Tibial nerve (tissue), 4 donors: ENCODE results near the gene IKBIP. TPM values are rescaled to one million over a fixed set of nuclear protein-coding genes. Genes with fewer than 3 reads are reported as not detected.

ENCODE experiments used
- DNase-seq, 2 donors: peaks; one replicate each; pipeline ENCODE4 v3.0.0-alpha.2; 2019; ENCODE audit warnings: low spot score in 2 of 2
- H3K27ac ChIP-seq, 4 donors: fragments of 200-600 bp; sonication (generic) in 3 of 4; one replicate each; pipeline ENCODE4 v1.5.1; 2017 to 2019; ENCODE audit warnings: mild to moderate bottlenecking in 1 of 4
- H3K27me3 ChIP-seq, 2 donors: fragments of 200-600 bp; sonication (generic) in 1 of 2; one replicate each; pipeline versions ENCODE4 v1.5.1 to v1.6.0; 2017 to 2019
- H3K36me3 ChIP-seq, 3 donors: fragments of 200-600 bp; sonication (generic); one replicate each; pipeline ENCODE4 v1.5.1; 2018 to 2019
- H3K4me1 ChIP-seq, 4 donors: fragments of 200-600 bp; sonication (generic) in 3 of 4; one replicate each; pipeline ENCODE4 v1.5.1; 2017 to 2019
- H3K4me3 ChIP-seq, 4 donors: fragments of 200-600 bp; sonication (generic) in 3 of 4; one replicate each; pipeline ENCODE4 v1.5.1; 2017 to 2019; ENCODE audit warnings: mild to moderate bottlenecking in 1 of 4, moderate library complexity in 1 of 4
- H3K9me3 ChIP-seq, 4 donors: fragments of 200-600 bp; sonication (generic) in 3 of 4; one replicate each; pipeline ENCODE4 v1.5.1; 2017 to 2019
- CTCF ChIP-seq, 5 experiments: fragments of 200-600 bp in 3 of 5; fragments of 450-650 bp in 2 of 5; sonication (generic) in 3 of 5; IDR thresholded peaks; one replicate each; pipeline ENCODE4 v1.5.1; 2016 to 2019; ENCODE audit warnings: antibody characterized with exemption in 5 of 5, mild to moderate bottlenecking in 3 of 5, moderate library complexity in 2 of 5
- EP300 ChIP-seq, 2 donors: sonication (generic); formaldehyde crosslinking; IDR thresholded peaks; one replicate each; pipeline ENCODE4 v1.6.1; 2017; ENCODE audit warnings: antibody characterized with exemption in 2 of 2, mild to moderate bottlenecking in 1 of 2
- POLR2A ChIP-seq, 2 donors: fragments of 450-650 bp; IDR thresholded peaks; one replicate each; pipeline ENCODE4 v1.6.1; 2017; ENCODE audit warnings: antibody characterized with exemption in 2 of 2, mild to moderate bottlenecking in 2 of 2, moderate library complexity in 2 of 2
- WGBS, 2 donors: methylation state at CpG; one replicate each; pipeline ENCODE4 v1.1.5; 2018; 5-methylcytosine and 5-hydroxymethylcytosine counted together
- total RNA-seq, 4 donors: library from RNA; depleted of rRNA; stranded (reverse); fragments of >200 nt; gene quantifications; one replicate each; pipeline ENCODE4 v1.1.0, GENCODE V29; 2016

The IKBIP gene
- total RNA-seq: 10 to 100 TPM in 3 of 4 donors, 1 to 10 TPM in 1; 8.7 to 17.7 (median 11.7) TPM

- TF ChIP-seq POLR2A (IDR thresholded peaks at IDR 0.05): peak; percentile 62 to 81
- no peak for TF ChIP-seq CTCF (IDR thresholded peaks at IDR 0.05)
- TF ChIP-seq EP300 (IDR thresholded peaks at IDR 0.05): peak in 1 of 2 donors; percentile 90
- H3K36me3 ChIP-seq: peaks cover 0 to 8% (median 0%) of the 10 kb centered on the region in 3 donors
Measured at GRCh38 chr12:98644712-98645571, at the start of gene IKBIP, which contains the start of gene APAF1. IKBIP (minus strand) TSS chr12:98644788; CDS start chr12:98644701, 87 bp downstream. APAF1 (plus strand) TSS chr12:98645290; CDS start chr12:98648360, 3,070 bp downstream.

GRCh38 chr12:98691351-98691750 lies 46.8 kb upstream of the IKBIP start:
- Histone ChIP-seq H3K4me1 (no peaks in the 10 kb centered on the region), H3K27ac (no peak overlapping the region), H3K36me3 (peaks cover 3 to 82% (median 4%) of the 10 kb centered on the region in 3 donors), H3K9me3 (no peaks in the 10 kb centered on the region), H3K27me3 (no peaks in the 10 kb centered on the region), H3K4me3 (no peak overlapping the region)
- TF ChIP-seq EP300 (IDR thresholded peaks at IDR 0.05) (no peak), CTCF (IDR thresholded peaks at IDR 0.05) (no peak), POLR2A (IDR thresholded peaks at IDR 0.05) (no peak)
- no peak for DNase-seq

More at GRCh38 chr12:98644712-98645571, at the start of gene IKBIP, which contains the start of gene APAF1:
- Histone ChIP-seq H3K9me3 (no peaks in the 10 kb centered on the region), H3K27ac (peak within 1 kb of the TSS; percentile 66 to 96 (median 92)), H3K4me1 (peaks cover 0 to 32% (median 13%) of the 10 kb centered on the region in 4 donors), H3K27me3 (no peaks in the 10 kb centered on the region), H3K4me3 (peak within 1 kb of the TSS; percentile 86 to 98 (median 94))
- 1% methylated on average over 43 to 72 of the region's 91 CpGs for WGBS, 2 donors
- DNase-seq: peak; percentile 96 to 97

GRCh38 chr12:98686603-98687002 lies 42.0 kb upstream of the IKBIP start:
- 87 to 88% methylated on average over 2 of the region's 2 CpGs for WGBS, 2 donors
- H3K4me3 ChIP-seq: no peak overlapping the region
- no peak for TF ChIP-seq EP300 (IDR thresholded peaks at IDR 0.05)
- H3K9me3 ChIP-seq: no peaks in the 10 kb centered on the region
- H3K36me3 ChIP-seq: peaks cover 3 to 94% (median 24%) of the 10 kb centered on the region in 3 donors
- DNase-seq: no peak
- H3K27me3 ChIP-seq: no peaks in the 10 kb centered on the region
- no peaks in the 10 kb centered on the region for H3K4me1 ChIP-seq
- no peak overlapping the region for H3K27ac ChIP-seq

- H3K9me3 ChIP-seq: no peaks in the 10 kb centered on the region
- 97% methylated on average over 2 of the region's 2 CpGs for WGBS, 2 donors
- no peak overlapping the region for H3K27ac ChIP-seq
- DNase-seq: no peak
- no peaks in the 10 kb centered on the region for H3K4me1 ChIP-seq
- no peak for TF ChIP-seq POLR2A (IDR thresholded peaks at IDR 0.05)
- no peak for TF ChIP-seq EP300 (IDR thresholded peaks at IDR 0.05)
- no peak for TF ChIP-seq CTCF (IDR thresholded peaks at IDR 0.05)
- peaks cover 3 to 99% (median 26%) of the 10 kb centered on the region in 3 donors for H3K36me3 ChIP-seq
- H3K27me3 ChIP-seq: no peaks in the 10 kb centered on the region
- no peak overlapping the region for H3K4me3 ChIP-seq
Measured at GRCh38 chr12:98684199-98684598, 39.6 kb upstream of the IKBIP start.

GRCh38 chr12:98679611-98680005 lies 35.0 kb upstream of the IKBIP start:
- DNase-seq: no peak
- Histone ChIP-seq H3K9me3 (no peaks in the 10 kb centered on the region), H3K36me3 (peaks cover 0 to 79% (median 13%) of the 10 kb centered on the region in 3 donors), H3K27me3 (no peaks in the 10 kb centered on the region), H3K27ac (no peak overlapping the region), H3K4me1 (no peaks in the 10 kb centered on the region), H3K4me3 (no peak overlapping the region)
- TF ChIP-seq CTCF (IDR thresholded peaks at IDR 0.05): no peak
- no peak for TF ChIP-seq POLR2A (IDR thresholded peaks at IDR 0.05)
- 92 to 93% methylated on average over 7 to 15 of the region's 15 CpGs for WGBS, 2 donors
